ENCODE results near the gene OR8J1. TPM values are rescaled to one million over a fixed set of nuclear protein-coding genes. Genes with fewer than 3 reads are reported as not detected.

OR8J1 gene
- total RNA-seq: not detected
- polyA plus RNA-seq: not detected
- long read RNA-seq, donor 1: 0 reads
- long read RNA-seq, donor 2: 0 reads
- long read RNA-seq, donor 3: 0 reads
- long read RNA-seq, donor 4: 0 reads
- long read RNA-seq, donor 5: 0 reads
- long read RNA-seq, donor 6: 0 reads
- long read RNA-seq, donor 7: 0 reads
- long read RNA-seq, donor 8: 0 reads
- long read RNA-seq, donor 9: 0 reads
- long read RNA-seq, donor 10, partial matches to known transcripts: 0 of 1 reads
- long read RNA-seq, donor 10, other reads (novel, unspliced or antisense): 0 of 1 reads

GRCh38 chr11:56353991-56354390 is at the start of gene OR8J1:
OR8J1 (plus strand) TSS chr11:56354291; CDS start chr11:56360247, 5,956 bp downstream.
- Histone ChIP-seq H3K27me3 (ENCODE audit: control insufficient read depth in 2 of 2, insufficient read depth in 1 of 2, low read length in 1 of 2) (no peaks in the 10 kb centered on the region), H3K4me1 (ENCODE audit: control insufficient read depth in 2 of 2, insufficient read depth in 2 of 2, low read length in 2 of 2) (no peaks in the 10 kb centered on the region), H3K36me3 (ENCODE audit: control insufficient read depth in 2 of 2, insufficient read depth in 2 of 2, low read length in 1 of 2) (no peaks in the 10 kb centered on the region), H3K4me3 (ENCODE audit: low read length in 2 of 2) (no peak within 1 kb of the TSS), H3K9me3 (ENCODE audit: control insufficient read depth in 2 of 2, insufficient read depth in 1 of 2, low read length in 1 of 2) (no peaks in the 10 kb centered on the region), H3K27ac (ENCODE audit: low read depth in 1 of 2, low read length in 1 of 2) (no peak within 1 kb of the TSS)
- WGBS: 95% methylated on average over 2 of the region's 2 CpGs
- DNase-seq (ENCODE audit: low read depth in 6 of 9, low spot score in 9 of 9): no peak

DNA sequence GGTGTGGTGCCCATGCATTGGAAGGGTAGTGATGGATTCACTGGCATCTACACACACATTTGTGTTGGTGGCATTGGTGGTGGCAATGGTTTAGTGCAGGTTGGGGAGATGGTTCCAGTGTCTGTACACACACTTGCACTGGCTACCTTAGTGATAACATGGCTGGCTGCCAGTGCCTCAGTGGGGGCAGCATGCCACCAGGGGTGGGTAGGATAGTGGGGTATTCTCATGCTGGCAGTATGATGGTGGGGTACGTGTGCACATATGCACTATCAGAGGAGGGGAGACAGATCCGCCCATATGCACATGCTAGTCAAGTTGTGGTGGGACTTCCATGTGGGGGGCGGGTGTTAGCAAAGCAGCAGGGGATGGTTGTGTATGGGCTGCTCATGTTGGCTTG is 46.3 kb upstream of the OR8J1 start:
- Histone ChIP-seq H3K4me1 (ENCODE audit: control insufficient read depth in 2 of 2, insufficient read depth in 2 of 2, low read length in 2 of 2) (no peaks in the 10 kb centered on the region), H3K27ac (ENCODE audit: low read depth in 1 of 2, low read length in 1 of 2) (no peak overlapping the region), H3K9me3 (ENCODE audit: control insufficient read depth in 2 of 2, insufficient read depth in 1 of 2, low read length in 1 of 2) (peaks cover 0 to 9% of the 10 kb centered on the region in 2 donors), H3K4me3 (ENCODE audit: low read length in 2 of 2) (no peak overlapping the region), H3K36me3 (ENCODE audit: control insufficient read depth in 2 of 2, insufficient read depth in 2 of 2, low read length in 1 of 2) (no peaks in the 10 kb centered on the region), H3K27me3 (ENCODE audit: control insufficient read depth in 2 of 2, insufficient read depth in 1 of 2, low read length in 1 of 2) (no peaks in the 10 kb centered on the region)
- no peak for DNase-seq (ENCODE audit: low read depth in 6 of 9, low spot score in 9 of 9)
- 97% methylated on average over 3 of the region's 3 CpGs for WGBS

DNA sequence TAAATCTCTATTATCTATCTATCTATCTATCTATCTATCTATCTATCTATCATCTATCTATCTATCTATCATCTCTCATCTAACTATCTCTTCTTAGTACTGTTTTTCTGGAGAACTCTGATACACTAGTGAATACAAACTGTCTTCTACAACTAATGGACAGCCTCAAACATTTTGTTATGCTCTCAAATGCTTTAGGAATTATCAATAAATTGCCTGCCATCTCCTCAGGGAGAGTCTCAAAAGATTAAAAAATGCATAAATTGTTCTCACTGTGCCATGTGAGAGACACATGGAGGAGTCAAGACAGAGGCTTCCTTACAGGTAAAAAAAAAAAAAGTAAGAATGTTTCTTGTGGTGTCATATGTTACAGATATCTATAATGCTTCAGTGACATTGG is 39.2 kb upstream of the OR8J1 start, which contains the start of gene OR8K3:
Gene OR8K3 (plus strand): TSS at position 301 of the 400 bp plus-strand sequence. CDS start 3,163 bp downstream, outside the sequence.
- no peaks in the 10 kb centered on the region for H3K9me3 ChIP-seq (ENCODE audit: control insufficient read depth in 2 of 2, insufficient read depth in 1 of 2, low read length in 1 of 2)
- no peaks in the 10 kb centered on the region for H3K27me3 ChIP-seq (ENCODE audit: control insufficient read depth in 2 of 2, insufficient read depth in 1 of 2, low read length in 1 of 2)
- H3K27ac ChIP-seq (ENCODE audit: low read depth in 1 of 2, low read length in 1 of 2): no peak within 1 kb of the TSS
- H3K36me3 ChIP-seq (ENCODE audit: control insufficient read depth in 2 of 2, insufficient read depth in 2 of 2, low read length in 1 of 2): no peaks in the 10 kb centered on the region
- no peak for DNase-seq (ENCODE audit: low read depth in 6 of 9, low spot score in 9 of 9)
- H3K4me1 ChIP-seq (ENCODE audit: control insufficient read depth in 2 of 2, insufficient read depth in 2 of 2, low read length in 2 of 2): no peaks in the 10 kb centered on the region
- H3K4me3 ChIP-seq (ENCODE audit: low read length in 2 of 2): no peak within 1 kb of the TSS

- H3K4me3 ChIP-seq (ENCODE audit: low read length in 2 of 2): no peak overlapping the region
- WGBS: 96% methylated on average over 34 of the region's 34 CpGs
- no peaks in the 10 kb centered on the region for H3K27me3 ChIP-seq (ENCODE audit: control insufficient read depth in 2 of 2, insufficient read depth in 1 of 2, low read length in 1 of 2)
- no peak for DNase-seq (ENCODE audit: low read depth in 6 of 9, low spot score in 9 of 9)
- H3K27ac ChIP-seq (ENCODE audit: low read depth in 1 of 2, low read length in 1 of 2): no peak overlapping the region
- H3K4me1 ChIP-seq (ENCODE audit: control insufficient read depth in 2 of 2, insufficient read depth in 2 of 2, low read length in 2 of 2): no peaks in the 10 kb centered on the region
- H3K9me3 ChIP-seq (ENCODE audit: control insufficient read depth in 2 of 2, insufficient read depth in 1 of 2, low read length in 1 of 2): peaks cover 0 to 3% of the 10 kb centered on the region in 2 donors
- no peaks in the 10 kb centered on the region for H3K36me3 ChIP-seq (ENCODE audit: control insufficient read depth in 2 of 2, insufficient read depth in 2 of 2, low read length in 1 of 2)
Measured at GRCh38 chr11:56331861-56332491, 22.1 kb upstream of the OR8J1 start.

DNA sequence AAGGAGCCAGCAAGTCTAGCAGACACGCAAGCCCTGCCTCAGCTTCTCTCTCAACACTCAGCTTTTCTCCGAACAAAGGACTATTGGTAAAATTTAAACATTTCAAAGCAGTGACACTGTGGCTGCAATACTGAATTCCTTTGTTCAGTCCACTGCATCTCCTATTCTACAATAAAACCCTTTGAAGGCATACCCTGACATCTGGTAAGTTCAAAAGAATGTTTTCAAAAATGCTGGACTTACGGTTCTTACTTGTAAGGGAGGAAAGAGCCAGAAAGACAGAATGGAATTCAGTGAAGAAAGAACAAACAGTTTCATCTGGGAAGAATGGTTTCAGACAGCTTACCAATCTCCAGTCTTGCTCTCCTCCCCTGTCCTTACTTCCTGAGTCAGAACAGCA is 20.9 kb upstream of the OR8J1 start:
- 57% methylated on average over 3 of the region's 3 CpGs for WGBS
- H3K4me1 ChIP-seq (ENCODE audit: control insufficient read depth in 2 of 2, insufficient read depth in 2 of 2, low read length in 2 of 2): no peaks in the 10 kb centered on the region

DNA sequence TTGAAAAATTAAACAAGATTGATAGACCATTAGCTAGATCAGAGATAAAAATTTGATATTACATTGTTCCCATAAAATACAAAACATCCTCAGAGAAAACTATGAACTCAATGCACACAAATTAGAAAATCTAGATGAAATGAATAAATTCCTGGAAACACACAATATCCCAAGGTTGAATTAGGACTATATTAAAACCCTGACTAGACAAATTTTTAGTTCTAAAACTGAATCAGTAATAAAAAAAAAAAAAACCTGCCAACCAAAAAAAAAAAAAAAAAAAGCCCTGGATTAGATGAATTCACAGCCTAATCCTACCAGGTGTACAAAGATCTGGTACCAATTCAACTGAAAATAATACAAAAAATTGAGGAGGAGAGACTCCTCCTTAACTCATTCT is 13.8 kb upstream of the OR8J1 start:
- Histone ChIP-seq H3K4me1 (ENCODE audit: control insufficient read depth in 2 of 2, insufficient read depth in 2 of 2, low read length in 2 of 2) (no peaks in the 10 kb centered on the region), H3K27me3 (ENCODE audit: control insufficient read depth in 2 of 2, insufficient read depth in 1 of 2, low read length in 1 of 2) (no peaks in the 10 kb centered on the region), H3K9me3 (ENCODE audit: control insufficient read depth in 2 of 2, insufficient read depth in 1 of 2, low read length in 1 of 2) (peaks cover 0 to 4% of the 10 kb centered on the region in 2 donors), H3K36me3 (ENCODE audit: control insufficient read depth in 2 of 2, insufficient read depth in 2 of 2, low read length in 1 of 2) (no peaks in the 10 kb centered on the region), H3K27ac (ENCODE audit: low read depth in 1 of 2, low read length in 1 of 2) (no peak overlapping the region), H3K4me3 (ENCODE audit: low read length in 2 of 2) (no peak overlapping the region)
- DNase-seq (ENCODE audit: low read depth in 6 of 9, low spot score in 9 of 9): no peak

More for the DNA sequence above, 20.9 kb upstream of the OR8J1 start:
- no peaks in the 10 kb centered on the region for H3K36me3 ChIP-seq (ENCODE audit: control insufficient read depth in 2 of 2, insufficient read depth in 2 of 2, low read length in 1 of 2)
- no peak overlapping the region for H3K27ac ChIP-seq (ENCODE audit: low read depth in 1 of 2, low read length in 1 of 2)
- H3K4me3 ChIP-seq (ENCODE audit: low read length in 2 of 2): no peak overlapping the region
- H3K9me3 ChIP-seq (ENCODE audit: control insufficient read depth in 2 of 2, insufficient read depth in 1 of 2, low read length in 1 of 2): peaks cover 3 to 4% of the 10 kb centered on the region in 2 donors
- no peak for DNase-seq (ENCODE audit: low read depth in 6 of 9, low spot score in 9 of 9)
- no peaks in the 10 kb centered on the region for H3K27me3 ChIP-seq (ENCODE audit: control insufficient read depth in 2 of 2, insufficient read depth in 1 of 2, low read length in 1 of 2)

- no peak within 1 kb of the TSS for H3K27ac ChIP-seq (ENCODE audit: low read depth in 1 of 2, low read length in 1 of 2)
- no peaks in the 10 kb centered on the region for H3K27me3 ChIP-seq (ENCODE audit: control insufficient read depth in 2 of 2, insufficient read depth in 1 of 2, low read length in 1 of 2)
- H3K9me3 ChIP-seq (ENCODE audit: control insufficient read depth in 2 of 2, insufficient read depth in 1 of 2, low read length in 1 of 2): no peaks in the 10 kb centered on the region
- no peaks in the 10 kb centered on the region for H3K4me1 ChIP-seq (ENCODE audit: control insufficient read depth in 2 of 2, insufficient read depth in 2 of 2, low read length in 2 of 2)
- no peak for DNase-seq (ENCODE audit: low read depth in 6 of 9, low spot score in 9 of 9)
- WGBS: 96% methylated on average over 1 of the region's 1 CpG
- H3K36me3 ChIP-seq (ENCODE audit: control insufficient read depth in 2 of 2, insufficient read depth in 2 of 2, low read length in 1 of 2): no peaks in the 10 kb centered on the region
- no peak within 1 kb of the TSS for H3K4me3 ChIP-seq (ENCODE audit: low read length in 2 of 2)
Measured at GRCh38 chr11:56345739-56346138, 8.4 kb upstream of the OR8J1 start, which contains the start of gene OR8K1. OR8K1 (plus strand) TSS chr11:56346039; CDS start chr11:56346039, 0 bp downstream.

GRCh38 chr11:56375324-56375723 is 21.2 kb downstream of the OR8J1 start, which contains the start of gene OR8U1:
OR8U1 (plus strand) TSS chr11:56375624; CDS start chr11:56375624, 0 bp downstream.
- H3K4me3 ChIP-seq (ENCODE audit: low read length in 2 of 2): no peak within 1 kb of the TSS
- H3K4me1 ChIP-seq (ENCODE audit: control insufficient read depth in 2 of 2, insufficient read depth in 2 of 2, low read length in 2 of 2): no peaks in the 10 kb centered on the region
- H3K27ac ChIP-seq (ENCODE audit: low read depth in 1 of 2, low read length in 1 of 2): no peak within 1 kb of the TSS
- 77% methylated on average over 2 of the region's 2 CpGs for WGBS
- H3K36me3 ChIP-seq (ENCODE audit: control insufficient read depth in 2 of 2, insufficient read depth in 2 of 2, low read length in 1 of 2): no peaks in the 10 kb centered on the region
- H3K9me3 ChIP-seq (ENCODE audit: control insufficient read depth in 2 of 2, insufficient read depth in 1 of 2, low read length in 1 of 2): no peaks in the 10 kb centered on the region
- H3K27me3 ChIP-seq (ENCODE audit: control insufficient read depth in 2 of 2, insufficient read depth in 1 of 2, low read length in 1 of 2): no peaks in the 10 kb centered on the region
- DNase-seq (ENCODE audit: low read depth in 6 of 9, low spot score in 9 of 9): no peak

DNA sequence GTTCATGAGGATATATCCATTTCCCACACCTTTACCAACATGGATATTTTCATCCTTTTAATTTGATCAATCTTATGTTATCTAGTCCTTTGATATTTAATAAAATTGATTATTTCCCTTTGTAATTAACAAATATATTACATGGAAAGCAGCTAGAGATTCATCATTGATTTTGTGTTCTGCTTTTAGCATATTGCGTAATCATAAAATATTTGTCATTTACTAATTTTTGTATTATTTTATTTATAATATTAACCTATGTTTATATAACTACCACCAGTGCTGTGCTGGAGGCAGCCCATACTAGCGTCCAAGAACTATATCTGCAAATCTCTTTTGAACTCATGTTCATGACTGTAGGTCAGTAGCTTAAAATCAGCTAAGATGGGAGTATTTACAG is 26.0 kb downstream of the OR8J1 start:
- 94% methylated on average over 2 of the region's 2 CpGs for WGBS
- no peaks in the 10 kb centered on the region for H3K4me1 ChIP-seq (ENCODE audit: control insufficient read depth in 2 of 2, insufficient read depth in 2 of 2, low read length in 2 of 2)

More for the DNA sequence above, 26.0 kb downstream of the OR8J1 start:
- H3K4me3 ChIP-seq (ENCODE audit: low read length in 2 of 2): no peak overlapping the region
- no peaks in the 10 kb centered on the region for H3K36me3 ChIP-seq (ENCODE audit: control insufficient read depth in 2 of 2, insufficient read depth in 2 of 2, low read length in 1 of 2)
- H3K9me3 ChIP-seq (ENCODE audit: control insufficient read depth in 2 of 2, insufficient read depth in 1 of 2, low read length in 1 of 2): no peaks in the 10 kb centered on the region
- DNase-seq (ENCODE audit: low read depth in 6 of 9, low spot score in 9 of 9): no peak
- no peaks in the 10 kb centered on the region for H3K27me3 ChIP-seq (ENCODE audit: control insufficient read depth in 2 of 2, insufficient read depth in 1 of 2, low read length in 1 of 2)
- H3K27ac ChIP-seq (ENCODE audit: low read depth in 1 of 2, low read length in 1 of 2): no peak overlapping the region

Measured in thymus (tissue), 14 donors.